Thyroid gland (tissue), 4 donors: Measurements from ENCODE around the gene C9orf72. TPM values are rescaled to one million over a fixed set of nuclear protein-coding genes. Genes with fewer than 3 reads are reported as not detected.
A peak's percentile ranks its signal among the peaks of the same experiment; 100 is the strongest.

Source experiments
- DNase-seq, 2 donors: peaks; one replicate each; pipeline ENCODE4 v3.0.0-alpha.2; 2019
- H3K27ac ChIP-seq, 3 donors: fragments of 200-600 bp; sonication (generic); 1 replicate in 2 of 3; 2 replicates in 1 of 3; pipeline ENCODE4 v1.5.1; 2016 to 2019; ENCODE audit warnings: mild to moderate bottlenecking in 1 of 3, moderate library complexity in 1 of 3
- H3K27me3 ChIP-seq: fragments of 200-600 bp; sonication (generic); one replicate; pipeline ENCODE4 v1.5.1; 2019
- H3K36me3 ChIP-seq, 2 donors: fragments of 200-600 bp; sonication (generic); one replicate each; pipeline ENCODE4 v1.5.1; 2016 to 2019
- H3K4me1 ChIP-seq, 2 donors: fragments of 200-600 bp; sonication (generic); one replicate each; pipeline ENCODE4 v1.5.1; 2017 to 2019
- H3K4me3 ChIP-seq, 3 donors: fragments of 200-600 bp; sonication (generic); replicated peaks in 1 of 3; 1 replicate in 2 of 3; 2 replicates in 1 of 3; pipeline ENCODE4 v1.5.1; 2016; ENCODE audit warnings: mild to moderate bottlenecking in 1 of 3
- H3K9me3 ChIP-seq: fragments of 200-600 bp; sonication (generic); one replicate; pipeline ENCODE4 v1.5.1; 2017
- CTCF ChIP-seq, 6 experiments: fragments of 200-600 bp in 3 of 6; fragments of 450-650 bp in 3 of 6; sonication (generic) in 3 of 6; IDR thresholded peaks; one replicate each; pipeline ENCODE4 v1.5.1; 2016 to 2019; ENCODE audit warnings: antibody characterized with exemption in 6 of 6, mild to moderate bottlenecking in 2 of 6, inconsistent platforms in 1 of 6, moderate library complexity in 1 of 6
- POLR2A ChIP-seq, 2 donors: fragments of 450-650 bp; IDR thresholded peaks; one replicate each; pipeline ENCODE4 v1.6.1; 2017; ENCODE audit warnings: antibody characterized with exemption in 2 of 2, mild to moderate bottlenecking in 2 of 2, moderate library complexity in 1 of 2
- WGBS, 2 donors: methylation state at CpG; one replicate each; pipeline ENCODE4 v1.1.5; 2017; 5-methylcytosine and 5-hydroxymethylcytosine counted together
- intact Hi-C: fragments of 100-400 bp; cut with DNase I; formaldehyde crosslinking; loops from one replicate; pipeline ENCODE4 v1.15.1; 2023
- total RNA-seq, 4 donors: library from RNA; depleted of rRNA; stranded (reverse); fragments of >200 nt; gene quantifications; one replicate each; pipeline ENCODE4 v1.2.3, GENCODE V29; 2016

C9orf72 gene
- total RNA-seq, 4 donors from 2014 or later: 26.1 to 58.0 (median 49.5) TPM

- Histone ChIP-seq H3K27ac (peak overlapping the region; percentile 54 to 91 (median 85)), H3K4me1 (peaks cover 44 to 58% of the 10 kb centered on the region in 2 donors), H3K9me3 (no peaks in the 10 kb centered on the region), H3K4me3 (no peak overlapping the region), H3K36me3 (no peaks in the 10 kb centered on the region), H3K27me3 (no peaks in the 10 kb centered on the region)
- intact Hi-C loops: no loop called here
- no peak for DNase-seq
- TF ChIP-seq CTCF (IDR thresholded peaks at IDR 0.05) (no peak), POLR2A (IDR thresholded peaks at IDR 0.05) (no peak)
- WGBS, 2 donors: 74 to 96% methylated on average over 4 of the region's 4 CpGs
Observed at GRCh38 chr9:27541740-27542139, 31.5 kb downstream of the C9orf72 start.

GRCh38 chr9:27540502-27540901, 32.8 kb downstream of the C9orf72 start:
- no peaks in the 10 kb centered on the region for H3K36me3 ChIP-seq
- no peak for DNase-seq
- 66 to 90% methylated on average over 1 of the region's 1 CpG for WGBS, 2 donors
- H3K4me1 ChIP-seq: peaks cover 50 to 68% of the 10 kb centered on the region in 2 donors
- no peaks in the 10 kb centered on the region for H3K9me3 ChIP-seq
- intact Hi-C loops: no loop called here
- TF ChIP-seq CTCF (IDR thresholded peaks at IDR 0.05): no peak
- peak overlapping the region; percentile 61 to 91 (median 85) for H3K27ac ChIP-seq
- H3K4me3 ChIP-seq: no peak overlapping the region
- no peaks in the 10 kb centered on the region for H3K27me3 ChIP-seq

GRCh38 chr9:27539479-27540441, 33.5 kb downstream of the C9orf72 start:
- Histone ChIP-seq H3K27me3 (no peaks in the 10 kb centered on the region), H3K9me3 (no peaks in the 10 kb centered on the region), H3K4me1 (peaks cover 56 to 76% of the 10 kb centered on the region in 2 donors), H3K27ac (peak overlapping the region; percentile 85 to 91 (median 87)), H3K4me3 (no peak overlapping the region), H3K36me3 (no peaks in the 10 kb centered on the region)
- DNase-seq: peak; percentile 19 to 54
- 53 to 59% methylated on average over 5 of the region's 5 CpGs for WGBS, 2 donors
- intact Hi-C loops: no loop called here
- no peak for TF ChIP-seq POLR2A (IDR thresholded peaks at IDR 0.05)
- no peak for TF ChIP-seq CTCF (IDR thresholded peaks at IDR 0.05)

- DNase-seq: no peak
- no peak for TF ChIP-seq CTCF (IDR thresholded peaks at IDR 0.05)
- TF ChIP-seq POLR2A (IDR thresholded peaks at IDR 0.05): no peak
- 90 to 92% methylated on average over 3 of the region's 3 CpGs for WGBS, 2 donors
- H3K4me1 ChIP-seq: peaks cover 67 to 87% of the 10 kb centered on the region in 2 donors
- no peaks in the 10 kb centered on the region for H3K36me3 ChIP-seq
- H3K9me3 ChIP-seq: no peaks in the 10 kb centered on the region
- H3K27me3 ChIP-seq: no peaks in the 10 kb centered on the region
- intact Hi-C loops: no loop called here
- H3K27ac ChIP-seq: peak overlapping the region in 2 of 3 donors; percentile 85 to 91
- H3K4me3 ChIP-seq: no peak overlapping the region
Observed at GRCh38 chr9:27538647-27539046, 34.6 kb downstream of the C9orf72 start.

GRCh38 chr9:27537756-27538155, 35.5 kb downstream of the C9orf72 start:
- no peak overlapping the region for H3K4me3 ChIP-seq
- intact Hi-C loops: no loop called here
- no peak for DNase-seq
- no peaks in the 10 kb centered on the region for H3K36me3 ChIP-seq
- H3K27me3 ChIP-seq: no peaks in the 10 kb centered on the region
- peaks cover 60 to 88% of the 10 kb centered on the region in 2 donors for H3K4me1 ChIP-seq
- no peaks in the 10 kb centered on the region for H3K9me3 ChIP-seq
- no peak for TF ChIP-seq CTCF (IDR thresholded peaks at IDR 0.05)
- TF ChIP-seq POLR2A (IDR thresholded peaks at IDR 0.05): no peak
- 94 to 96% methylated on average over 1 of the region's 1 CpG for WGBS, 2 donors
- peak overlapping the region in 2 of 3 donors; percentile 3 to 91 for H3K27ac ChIP-seq
